Inferior parietal cortex (tissue), 1 donor: ENCODE results near the gene WAS.
"Not testable (repeated sequence)": the region's sequence is repeated elsewhere in the genome, so short reads cannot be mapped to it uniquely, and the experiment has no call there.

ENCODE experiments used
- DNase-seq: peaks from one replicate; pipeline ENCODE4 v3.0.0-alpha.2; 2016; ENCODE audit errors: extremely low spot score

The WAS gene

GRCh38 chrX:48685416-48685815, 1.8 kb downstream of the WAS start:
- DNase-seq = no peak

- no peak for DNase-seq
Observed at GRCh38 chrX:48688531-48689150, 5.0 kb downstream of the WAS start.

- no peak for DNase-seq
Observed at GRCh38 chrX:48689208-48689920, 5.8 kb downstream of the WAS start.

- not testable (repeated sequence) for DNase-seq
Observed at GRCh38 chrX:48691746-48692145, 8.1 kb downstream of the WAS start.

- no peak for DNase-seq
Observed at GRCh38 chrX:48694776-48695533, 11.4 kb downstream of the WAS start.

- no peak for DNase-seq
Observed at GRCh38 chrX:48695534-48695896, 11.9 kb downstream of the WAS start.

- peak; percentile 5 for DNase-seq
Observed at GRCh38 chrX:48695925-48696300, 12.3 kb downstream of the WAS start.

GRCh38 chrX:48696301-48696908, 12.8 kb downstream of the WAS start, which contains the start of gene SUV39H1:
Gene SUV39H1, plus strand, starts transcription at chrX:48696734. Its CDS starts 51 bp downstream, at chrX:48696785.
- DNase-seq = peak; percentile 80

- peak; percentile 11 for DNase-seq
Observed at GRCh38 chrX:48696909-48697727, 13.5 kb downstream of the WAS start.

GRCh38 chrX:48698306-48698705, 14.7 kb downstream of the WAS start:
- DNase-seq = no peak

- no peak for DNase-seq
Observed at GRCh38 chrX:48700246-48700645, 16.6 kb downstream of the WAS start.

GRCh38 chrX:48700951-48701653, 17.5 kb downstream of the WAS start:
- no peak for DNase-seq

GRCh38 chrX:48702032-48702431, 18.4 kb downstream of the WAS start:
- DNase-seq = no peak

- DNase-seq = no peak
Observed at GRCh38 chrX:48702716-48703115, 19.1 kb downstream of the WAS start.

- DNase-seq = no peak
Observed at GRCh38 chrX:48703228-48703627, 19.6 kb downstream of the WAS start.

- DNase-seq = peak; percentile 22
Observed at GRCh38 chrX:48703642-48704481, 20.3 kb downstream of the WAS start.

- no peak for DNase-seq
Observed at GRCh38 chrX:48705871-48706270, 22.3 kb downstream of the WAS start.

- no peak for DNase-seq
Observed at GRCh38 chrX:48709522-48710112, 26.0 kb downstream of the WAS start.

- no peak for DNase-seq
Observed at GRCh38 chrX:48711162-48711928, 27.7 kb downstream of the WAS start.
